ENCODE measurements around the gene FOXL1. TPM values are rescaled to one million over a fixed set of nuclear protein-coding genes. Genes with fewer than 3 reads are reported as not detected.

FOXL1 gene
- total and polyA plus RNA-seq, 8 donors, result 0.99 to 6.8 (median 5.3) TPM

- Histone ChIP-seq H3K4me3 (no peak overlapping the region), H3K36me3 (no peaks in the 10 kb centered on the region), H3K4me1 (no peaks in the 10 kb centered on the region), H3K27ac (no peak overlapping the region), H3K27me3 (peaks cover 0 to 29% of the 10 kb centered on the region in 2 donors), H3K9me3 (no peaks in the 10 kb centered on the region)
- intact Hi-C loops (cut with DNase I), result no loop called here
- TF ChIP-seq, protein P1, sequence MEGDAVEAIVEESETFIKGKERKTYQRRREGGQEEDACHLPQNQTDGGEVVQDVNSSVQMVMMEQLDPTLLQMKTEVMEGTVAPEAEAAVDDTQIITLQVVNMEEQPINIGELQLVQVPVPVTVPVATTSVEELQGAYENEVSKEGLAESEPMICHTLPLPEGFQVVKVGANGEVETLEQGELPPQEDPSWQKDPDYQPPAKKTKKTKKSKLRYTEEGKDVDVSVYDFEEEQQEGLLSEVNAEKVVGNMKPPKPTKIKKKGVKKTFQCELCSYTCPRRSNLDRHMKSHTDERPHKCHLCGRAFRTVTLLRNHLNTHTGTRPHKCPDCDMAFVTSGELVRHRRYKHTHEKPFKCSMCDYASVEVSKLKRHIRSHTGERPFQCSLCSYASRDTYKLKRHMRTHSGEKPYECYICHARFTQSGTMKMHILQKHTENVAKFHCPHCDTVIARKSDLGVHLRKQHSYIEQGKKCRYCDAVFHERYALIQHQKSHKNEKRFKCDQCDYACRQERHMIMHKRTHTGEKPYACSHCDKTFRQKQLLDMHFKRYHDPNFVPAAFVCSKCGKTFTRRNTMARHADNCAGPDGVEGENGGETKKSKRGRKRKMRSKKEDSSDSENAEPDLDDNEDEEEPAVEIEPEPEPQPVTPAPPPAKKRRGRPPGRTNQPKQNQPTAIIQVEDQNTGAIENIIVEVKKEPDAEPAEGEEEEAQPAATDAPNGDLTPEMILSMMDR (IDR thresholded peaks at IDR 0.05), result no peak
- DNase-seq (no peak), ATAC-seq (no peak)
Observed at GRCh38 chr16:86611941-86612340, 33.6 kb downstream of the FOXL1 start.

DNA sequence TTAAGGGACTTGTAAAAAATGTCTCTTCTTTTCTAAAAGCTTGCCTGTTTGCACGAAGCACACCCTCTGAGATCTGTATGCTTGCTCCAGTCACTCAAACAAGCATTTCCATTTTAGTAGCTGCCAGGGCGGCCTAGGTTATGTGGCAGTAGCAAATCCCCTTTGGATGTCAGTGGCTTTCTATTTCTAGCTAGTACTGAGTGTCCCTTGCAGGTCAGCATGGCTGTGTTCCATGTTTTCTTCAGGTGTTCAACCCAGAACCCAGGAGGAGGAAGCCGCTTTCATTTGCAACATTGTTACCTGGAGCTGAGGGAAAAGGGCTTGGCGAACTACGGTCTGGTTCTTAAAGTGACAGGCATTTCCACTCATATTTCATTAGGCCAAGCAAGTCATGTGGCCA lies 36.4 kb downstream of the FOXL1 start:
- peaks cover 0 to 29% of the 10 kb centered on the region in 2 donors for H3K27me3 ChIP-seq
- no peak overlapping the region for H3K4me3 ChIP-seq
- TF ChIP-seq, protein P1 (IDR thresholded peaks at IDR 0.05), result no peak
- H3K27ac ChIP-seq, result no peak overlapping the region
- no peaks in the 10 kb centered on the region for H3K4me1 ChIP-seq
- ATAC-seq (no peak), DNase-seq (no peak)
- intact Hi-C loops (cut with DNase I), result no loop called here
- H3K36me3 ChIP-seq, result no peaks in the 10 kb centered on the region
- no peaks in the 10 kb centered on the region for H3K9me3 ChIP-seq

GRCh38 chr16:86616906-86617305 lies 38.6 kb downstream of the FOXL1 start:
- no peaks in the 10 kb centered on the region for H3K36me3 ChIP-seq
- no peak overlapping the region for H3K27ac ChIP-seq
- intact Hi-C loops (cut with DNase I), result no loop called here
- H3K27me3 ChIP-seq, result peaks cover 0 to 23% of the 10 kb centered on the region in 2 donors
- H3K4me3 ChIP-seq, result no peak overlapping the region
- no peaks in the 10 kb centered on the region for H3K4me1 ChIP-seq
- ATAC-seq, result no peak
- H3K9me3 ChIP-seq, result no peaks in the 10 kb centered on the region
- TF ChIP-seq, protein P1 (IDR thresholded peaks at IDR 0.05), result no peak
- peak in 2 of 4 donors; percentile 19 to 30 for DNase-seq

- Histone ChIP-seq H3K4me3 (no peak overlapping the region), H3K36me3 (no peaks in the 10 kb centered on the region), H3K27me3 (peaks cover 0 to 16% of the 10 kb centered on the region in 2 donors), H3K27ac (no peak overlapping the region), H3K4me1 (no peaks in the 10 kb centered on the region), H3K9me3 (no peaks in the 10 kb centered on the region)
- ATAC-seq, result peak; percentile 33
- intact Hi-C loops (cut with DNase I), result no loop called here
- TF ChIP-seq, protein P1 (IDR thresholded peaks at IDR 0.05), result no peak
- peak in 2 of 4 donors; percentile 26 to 36 for DNase-seq
Observed at GRCh38 chr16:86618431-86619238, 40.3 kb downstream of the FOXL1 start.

DNA sequence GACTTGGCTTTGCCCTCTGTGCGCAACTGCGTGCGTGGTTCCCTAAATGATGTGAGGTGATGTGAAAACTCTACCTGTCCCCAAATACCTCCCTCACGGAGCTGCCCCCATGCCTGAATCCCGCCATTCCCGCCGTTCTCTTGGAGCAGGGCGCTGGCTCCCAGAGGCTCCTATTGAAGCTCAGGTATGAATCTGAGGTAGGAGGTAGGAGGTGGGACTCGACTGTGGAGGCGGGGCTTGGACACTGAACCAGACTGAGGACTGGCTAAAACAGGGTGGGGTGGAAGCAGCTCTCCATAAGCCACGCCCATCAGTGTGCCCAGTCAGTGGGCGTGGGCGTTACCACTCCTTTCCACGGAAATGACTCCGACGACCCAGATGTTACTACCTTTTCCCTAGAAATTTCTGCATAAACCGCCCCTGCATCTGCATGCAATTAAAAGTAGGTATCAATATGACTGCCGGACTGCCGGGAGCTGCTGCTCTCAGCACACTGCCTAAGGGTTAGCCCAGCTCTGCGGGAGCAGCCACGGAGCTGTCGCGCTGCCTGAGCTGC lies 41.0 kb downstream of the FOXL1 start:
- TF ChIP-seq, protein P1 (IDR thresholded peaks at IDR 0.05), result no peak
- DNase-seq, result no peak

More for the DNA sequence above, 41.0 kb downstream of the FOXL1 start:
- H3K27me3 ChIP-seq, result peaks cover 0 to 16% of the 10 kb centered on the region in 2 donors
- H3K27ac ChIP-seq, result no peak overlapping the region
- no peak overlapping the region for H3K4me3 ChIP-seq
- intact Hi-C loops (cut with DNase I), result no loop called here
- H3K4me1 ChIP-seq, result no peaks in the 10 kb centered on the region
- H3K36me3 ChIP-seq, result no peaks in the 10 kb centered on the region
- ATAC-seq, result no peak
- H3K9me3 ChIP-seq, result no peaks in the 10 kb centered on the region

Data from left lung (tissue), 10 donors.